DOHH2 (cell line): ENCODE data around the gene CCDC40.

Experiments
- H3F3A ChIP-seq: fragments of 200-600 bp; sonication (generic), shearing (Covaris generic); 2 replicates; pipeline ENCODE4 v1.6.0; 2016; ENCODE audit warnings: antibody characterized with exemption, mild to moderate bottlenecking; ENCODE audit not compliant: control insufficient read depth, insufficient read depth
- H3K27ac ChIP-seq: fragments of 200-600 bp; sonication (generic); 2 replicates; pipeline ENCODE4 v1.5.1; 2014; ENCODE audit warnings: low read depth, mild to moderate bottlenecking, low read length, moderate library complexity
- H3K27me3 ChIP-seq: fragments of 200-600 bp; sonication (generic); 2 replicates; pipeline ENCODE4 v1.6.1; 2014; ENCODE audit warnings: mild to moderate bottlenecking, low read length, mixed read lengths; ENCODE audit not compliant: control insufficient read depth
- H3K36me3 ChIP-seq: fragments of 200-600 bp; sonication (generic); 2 replicates; pipeline ENCODE4 v1.6.1; 2014; ENCODE audit warnings: mild to moderate bottlenecking, low read length, moderate library complexity, mixed read lengths; ENCODE audit not compliant: control insufficient read depth
- H3K4me1 ChIP-seq: fragments of 200-600 bp; sonication (generic); 2 replicates; pipeline ENCODE4 v1.6.1; 2014; ENCODE audit warnings: mild to moderate bottlenecking, low read length, mixed read lengths; ENCODE audit not compliant: control insufficient read depth
- H3K4me2 ChIP-seq: fragments of 200-600 bp; sonication (generic); 2 replicates; pipeline ENCODE4 v1.6.0; 2014; ENCODE audit warnings: mild to moderate bottlenecking, low read length, moderate library complexity
- H3K4me3 ChIP-seq: fragments of 200-600 bp; sonication (generic); 2 replicates; pipeline ENCODE4 v1.5.1; 2014; ENCODE audit warnings: mild to moderate bottlenecking, low read length, mixed read lengths
- H3K79me2 ChIP-seq: fragments of 200-600 bp; sonication (generic); 2 replicates; pipeline ENCODE4 v1.6.1; 2014; ENCODE audit warnings: mild to moderate bottlenecking, low read length, mixed read lengths; ENCODE audit not compliant: control insufficient read depth
- H3K9me2 ChIP-seq: fragments of 200-600 bp; sonication (generic); replicated peaks from 2 replicates; pipeline ENCODE4 v1.6.1; 2014; ENCODE audit warnings: mild to moderate bottlenecking, low read length, mixed read lengths; ENCODE audit not compliant: control insufficient read depth
- H3K9me3 ChIP-seq: fragments of 200-600 bp; sonication (generic); 2 replicates; pipeline ENCODE4 v1.6.1; 2014; ENCODE audit warnings: antibody characterized with exemption, low read length, mixed read lengths; ENCODE audit not compliant: control insufficient read depth, insufficient read depth
- H4K20me1 ChIP-seq: fragments of 200-600 bp; sonication (generic); 2 replicates; pipeline ENCODE4 v1.6.0; 2014; ENCODE audit warnings: low read depth, mild to moderate bottlenecking, antibody characterized with exemption, low read length, moderate library complexity; ENCODE audit not compliant: control insufficient read depth, insufficient read depth
- CTCF ChIP-seq: fragments of 200-600 bp; sonication (generic); IDR thresholded peaks from one replicate; pipeline ENCODE4 v1.5.1; 2014; ENCODE audit warnings: antibody characterized with exemption, mild to moderate bottlenecking, low read depth, low read length; ENCODE audit not compliant: poor library complexity, severe bottlenecking
- EZH2phosphoT487 ChIP-seq: fragments of 200-600 bp; sonication (generic); IDR thresholded peaks from 2 replicates; pipeline ENCODE4 v1.6.1; 2017; ENCODE audit warnings: borderline replicate concordance, mild to moderate bottlenecking, antibody characterized with exemption, low read length, moderate library complexity, mixed read lengths

Gene CCDC40

GRCh38 chr17:80115159-80115558, 78.7 kb downstream of the CCDC40 start:
- Histone ChIP-seq H3K9me3 (no peaks in the 10 kb centered on the region), H3K36me3 (no peaks in the 10 kb centered on the region)

GRCh38 chr17:80116276-80116920, 80.0 kb downstream of the CCDC40 start:
- Histone ChIP-seq H3K79me2 (no peaks in the 10 kb centered on the region), H3K9me3 (no peaks in the 10 kb centered on the region), H4K20me1 (no peaks in the 10 kb centered on the region), H3K4me2 (no peak overlapping the region), H3K36me3 (no peaks in the 10 kb centered on the region), H3K4me3 (no peak overlapping the region), H3K4me1 (peaks cover 21% of the 10 kb centered on the region), H3K27ac (no peak overlapping the region), H3K9me2 (no peaks in the 10 kb centered on the region), H3K27me3 (peaks cover 5% of the 10 kb centered on the region), H3F3A (peaks cover 10% of the 10 kb centered on the region; the same call in 1 of the 2 replicates)
- TF ChIP-seq EZH2phosphoT487 (no peak), CTCF (no peak)

More at GRCh38 chr17:80115159-80115558, 78.7 kb downstream of the CCDC40 start:
- TF ChIP-seq EZH2phosphoT487 (no peak), CTCF (no peak)
- Histone ChIP-seq H3K27me3 (peaks cover 5% of the 10 kb centered on the region), H3K27ac (no peak overlapping the region), H4K20me1 (no peaks in the 10 kb centered on the region), H3K9me2 (no peaks in the 10 kb centered on the region), H3K4me3 (no peak overlapping the region), H3K4me1 (peaks cover 21% of the 10 kb centered on the region), H3F3A (peaks cover 10% of the 10 kb centered on the region; the same call in 1 of the 2 replicates), H3K79me2 (no peaks in the 10 kb centered on the region), H3K4me2 (no peak overlapping the region)

GRCh38 chr17:80116921-80117380, 80.5 kb downstream of the CCDC40 start:
- Histone ChIP-seq H3K4me3 (no peak overlapping the region), H3K27ac (no peak overlapping the region), H3K9me3 (no peaks in the 10 kb centered on the region), H3K36me3 (no peaks in the 10 kb centered on the region), H3K79me2 (no peaks in the 10 kb centered on the region), H3K9me2 (no peaks in the 10 kb centered on the region), H3K4me1 (peaks cover 16% of the 10 kb centered on the region), H3K4me2 (no peak overlapping the region), H3K27me3 (peaks cover 5% of the 10 kb centered on the region), H3F3A (peaks cover 10% of the 10 kb centered on the region; the same call in 1 of the 2 replicates), H4K20me1 (no peaks in the 10 kb centered on the region)
- TF ChIP-seq EZH2phosphoT487 (no peak), CTCF (no peak)
